ENCODE results near the gene MTX1. TPM values are rescaled to one million over a fixed set of nuclear protein-coding genes. Genes with fewer than 3 reads are reported as not detected.
A peak's percentile ranks its signal among the peaks of the same experiment; 100 is the strongest.
"Not testable (repeated sequence)": the region's sequence is repeated elsewhere in the genome, so short reads cannot be mapped to it uniquely, and the experiment has no call there.

MTX1 gene
- total RNA-seq, 1 donor from 2014 or later, result 29.8 TPM

DNA sequence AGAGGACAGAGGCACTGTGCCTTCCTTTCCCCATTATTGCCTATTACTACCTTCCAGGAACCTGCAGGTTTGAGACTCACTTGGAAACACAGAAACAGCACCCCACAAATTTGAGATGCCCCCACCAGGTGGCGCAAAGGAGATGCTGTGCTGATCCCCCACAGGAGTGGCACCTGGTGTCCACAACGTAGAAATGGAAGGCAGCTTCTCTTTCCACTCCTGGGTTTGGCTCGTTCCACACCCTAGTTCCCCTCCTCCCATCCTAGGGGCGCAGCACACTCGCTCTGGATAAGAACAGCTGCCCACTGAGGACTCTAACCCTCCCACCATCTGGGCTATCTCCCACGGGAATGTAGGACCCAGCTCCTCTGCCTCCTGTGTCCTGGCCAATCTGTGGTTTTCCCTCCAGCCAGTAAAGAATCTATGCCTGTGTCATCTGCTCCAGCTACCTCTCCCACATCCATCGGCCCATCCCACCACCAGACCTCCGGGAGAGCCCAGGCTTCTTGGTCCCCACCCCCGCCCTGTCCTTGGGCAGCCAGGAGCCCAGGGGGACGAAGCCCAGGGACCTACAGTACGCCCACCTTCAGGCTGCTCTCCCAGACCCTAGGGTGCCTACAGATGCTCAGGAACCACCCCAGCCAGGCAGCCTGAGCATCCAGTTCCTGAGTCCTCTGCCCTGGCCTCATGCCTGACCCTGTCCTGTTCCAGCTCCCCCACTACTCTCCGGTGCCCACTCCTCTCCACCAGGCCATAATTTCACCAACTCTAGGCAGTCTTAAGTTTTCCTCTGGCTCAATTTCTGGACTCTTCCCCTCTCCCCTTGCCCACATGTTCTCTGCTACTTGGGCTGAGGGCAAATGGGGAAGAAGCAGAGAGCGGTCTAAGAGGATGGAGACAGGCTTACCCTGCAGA is 1.3 kb upstream of the MTX1 start:
- H3K27me3 Mint-ChIP-seq (ENCODE audit: low read depth), result no peaks in the 10 kb centered on the region
- peaks cover 43% of the 10 kb centered on the region for H3K4me1 Mint-ChIP-seq (ENCODE audit: low read depth)
- H3K36me3 Mint-ChIP-seq (ENCODE audit: low read depth), result peaks cover 2% of the 10 kb centered on the region
- peak overlapping the region; percentile 99 for H3K27ac Mint-ChIP-seq (ENCODE audit: unreplicated experiment)
- H3K4me3 Mint-ChIP-seq (ENCODE audit: unreplicated experiment), result peak overlapping the region; percentile 80
- peak; percentile 69 for DNase-seq (ENCODE audit: low spot score)
- no peaks in the 10 kb centered on the region for H3K9me3 Mint-ChIP-seq (ENCODE audit: low read depth)
- TF ChIP-seq, protein P1, sequence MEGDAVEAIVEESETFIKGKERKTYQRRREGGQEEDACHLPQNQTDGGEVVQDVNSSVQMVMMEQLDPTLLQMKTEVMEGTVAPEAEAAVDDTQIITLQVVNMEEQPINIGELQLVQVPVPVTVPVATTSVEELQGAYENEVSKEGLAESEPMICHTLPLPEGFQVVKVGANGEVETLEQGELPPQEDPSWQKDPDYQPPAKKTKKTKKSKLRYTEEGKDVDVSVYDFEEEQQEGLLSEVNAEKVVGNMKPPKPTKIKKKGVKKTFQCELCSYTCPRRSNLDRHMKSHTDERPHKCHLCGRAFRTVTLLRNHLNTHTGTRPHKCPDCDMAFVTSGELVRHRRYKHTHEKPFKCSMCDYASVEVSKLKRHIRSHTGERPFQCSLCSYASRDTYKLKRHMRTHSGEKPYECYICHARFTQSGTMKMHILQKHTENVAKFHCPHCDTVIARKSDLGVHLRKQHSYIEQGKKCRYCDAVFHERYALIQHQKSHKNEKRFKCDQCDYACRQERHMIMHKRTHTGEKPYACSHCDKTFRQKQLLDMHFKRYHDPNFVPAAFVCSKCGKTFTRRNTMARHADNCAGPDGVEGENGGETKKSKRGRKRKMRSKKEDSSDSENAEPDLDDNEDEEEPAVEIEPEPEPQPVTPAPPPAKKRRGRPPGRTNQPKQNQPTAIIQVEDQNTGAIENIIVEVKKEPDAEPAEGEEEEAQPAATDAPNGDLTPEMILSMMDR (IDR thresholded peaks at IDR 0.05), result peak; percentile 93

GRCh38 chr1:155207806-155208540 is 522 bp upstream of the MTX1 start, which contains the start of gene THBS3:
TSS of gene THBS3 (minus strand) at chr1:155207897. CDS start at chr1:155207876, 21 bp downstream.
- Mint-ChIP-seq H3K27ac (ENCODE audit: unreplicated experiment) (peak within 1 kb of the TSS; percentile 99), H3K4me3 (ENCODE audit: unreplicated experiment) (peak within 1 kb of the TSS; percentile 80), H3K27me3 (ENCODE audit: low read depth) (no peaks in the 10 kb centered on the region), H3K9me3 (ENCODE audit: low read depth) (no peaks in the 10 kb centered on the region), H3K36me3 (ENCODE audit: low read depth) (peaks cover 2% of the 10 kb centered on the region), H3K4me1 (ENCODE audit: low read depth) (peaks cover 43% of the 10 kb centered on the region)
- TF ChIP-seq, protein P1 (IDR thresholded peaks at IDR 0.05), result no peak
- DNase-seq (ENCODE audit: low spot score), result peak; percentile 65

DNA sequence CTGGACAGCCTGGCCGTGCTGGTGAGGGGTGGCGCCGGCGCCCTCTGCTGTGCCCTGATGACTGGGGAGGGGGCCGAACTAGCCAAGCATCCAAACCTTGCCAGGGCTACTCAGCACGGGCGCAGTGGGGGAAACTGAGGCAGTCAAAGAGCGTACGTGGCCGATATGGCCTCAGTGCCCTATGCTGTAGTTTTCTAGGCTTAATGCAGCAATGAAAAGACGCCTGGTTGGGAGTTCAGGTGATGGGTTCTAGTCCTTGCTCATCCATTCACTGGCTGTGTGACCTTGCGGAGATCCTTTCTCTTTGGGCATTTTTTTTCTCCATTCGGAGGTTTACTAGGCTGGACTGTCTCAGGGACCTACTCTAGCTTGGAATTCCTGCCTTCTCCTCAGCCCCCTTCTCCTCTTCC is 822 bp downstream of the MTX1 start:
- H3K4me3 Mint-ChIP-seq (ENCODE audit: unreplicated experiment), result peak overlapping the region; percentile 80
- TF ChIP-seq, protein P1 (IDR thresholded peaks at IDR 0.05), result no peak
- peaks cover 43% of the 10 kb centered on the region for H3K4me1 Mint-ChIP-seq (ENCODE audit: low read depth)
- H3K27ac Mint-ChIP-seq (ENCODE audit: unreplicated experiment), result peak overlapping the region; percentile 99
- no peak for DNase-seq (ENCODE audit: low spot score)
- H3K36me3 Mint-ChIP-seq (ENCODE audit: low read depth), result peaks cover 2% of the 10 kb centered on the region
- no peaks in the 10 kb centered on the region for H3K9me3 Mint-ChIP-seq (ENCODE audit: low read depth)
- no peaks in the 10 kb centered on the region for H3K27me3 Mint-ChIP-seq (ENCODE audit: low read depth)

GRCh38 chr1:155210314-155211104 is 2.0 kb downstream of the MTX1 start:
- Mint-ChIP-seq H3K4me1 (ENCODE audit: low read depth) (peaks cover 43% of the 10 kb centered on the region), H3K27ac (ENCODE audit: unreplicated experiment) (peak overlapping the region; percentile 49), H3K9me3 (ENCODE audit: low read depth) (no peaks in the 10 kb centered on the region), H3K27me3 (ENCODE audit: low read depth) (no peaks in the 10 kb centered on the region), H3K36me3 (ENCODE audit: low read depth) (peaks cover 2% of the 10 kb centered on the region), H3K4me3 (ENCODE audit: unreplicated experiment) (no peak overlapping the region)
- DNase-seq (ENCODE audit: low spot score), result peak; percentile 6
- TF ChIP-seq, protein P1 (IDR thresholded peaks at IDR 0.05), result no peak

- Mint-ChIP-seq H3K27ac (ENCODE audit: unreplicated experiment) (peak overlapping the region; percentile 49), H3K4me1 (ENCODE audit: low read depth) (peaks cover 38% of the 10 kb centered on the region)
- not testable (repeated sequence) for H3K36me3 Mint-ChIP-seq (ENCODE audit: low read depth); H3K4me3 Mint-ChIP-seq (ENCODE audit: unreplicated experiment); H3K27me3 Mint-ChIP-seq (ENCODE audit: low read depth); H3K9me3 Mint-ChIP-seq (ENCODE audit: low read depth)
- peak; percentile 40 for DNase-seq (ENCODE audit: low spot score)
These were observed 3.0 kb downstream of the MTX1 start for GRCh38 chr1:155211381-155212050.

- H3K36me3 Mint-ChIP-seq (ENCODE audit: low read depth); H3K4me3 Mint-ChIP-seq (ENCODE audit: unreplicated experiment); H3K27ac Mint-ChIP-seq (ENCODE audit: unreplicated experiment); H3K27me3 Mint-ChIP-seq (ENCODE audit: low read depth); H3K9me3 Mint-ChIP-seq (ENCODE audit: low read depth): not testable (repeated sequence)
- peak; percentile 47 for DNase-seq (ENCODE audit: low spot score)
- peaks cover 34% of the 10 kb centered on the region for H3K4me1 Mint-ChIP-seq (ENCODE audit: low read depth)
These were observed 3.6 kb downstream of the MTX1 start for GRCh38 chr1:155212051-155212440.

DNA sequence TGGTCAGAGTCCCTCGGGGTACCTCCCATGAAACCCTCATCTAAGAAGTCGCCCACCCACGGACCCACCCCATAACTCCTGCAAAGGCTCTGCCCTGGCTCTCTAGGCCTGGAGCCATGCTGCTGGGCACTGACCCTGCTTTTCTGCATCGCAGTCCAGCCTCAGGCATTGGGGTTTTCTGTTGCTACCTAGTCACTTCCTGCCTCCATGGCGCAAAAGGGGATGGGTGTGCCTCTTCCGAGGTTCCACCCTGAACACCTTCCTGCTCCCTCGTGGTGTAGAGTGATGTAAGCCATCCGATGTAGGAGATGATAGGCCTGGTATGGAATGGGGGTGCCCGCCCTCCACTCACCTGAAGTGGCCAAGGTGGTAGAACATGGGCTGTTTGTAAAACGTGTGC is 6.2 kb downstream of the MTX1 start:
- not testable (repeated sequence) for H3K36me3 Mint-ChIP-seq (ENCODE audit: low read depth); H3K27ac Mint-ChIP-seq (ENCODE audit: unreplicated experiment); H3K9me3 Mint-ChIP-seq (ENCODE audit: low read depth); H3K27me3 Mint-ChIP-seq (ENCODE audit: low read depth); H3K4me3 Mint-ChIP-seq (ENCODE audit: unreplicated experiment); DNase-seq (ENCODE audit: low spot score)
- H3K4me1 Mint-ChIP-seq (ENCODE audit: low read depth), result peaks cover 25% of the 10 kb centered on the region

Data from chondrocyte (in vitro differentiated cells).